Activated CD8-positive, alpha-beta T cell treated with anti-CD3 and anti-CD28 coated beads for 36 hours (primary cell): Measurements from ENCODE around the gene GTF3C5. TPM values are rescaled to one million over a fixed set of nuclear protein-coding genes. Genes with fewer than 3 reads are reported as not detected.
"Not testable (repeated sequence)": the region's sequence is repeated elsewhere in the genome, so short reads cannot be mapped to it uniquely, and the experiment has no call there.

Source experiments
- ATAC-seq: fragments of 200-7000 bp; cut with Tn5 transposase; one replicate; pipeline ENCODE4 v1.10.0; 2021; ENCODE audit warnings: mild to moderate bottlenecking, moderate library complexity
- CTCF ChIA-PET: fragments of 350-600 bp; sonication (Branson Sonifier 250); formaldehyde crosslinking; loops from one replicate; lab custom pipeline; 2021; ENCODE audit warnings: antibody characterized with exemption; lab: Charles Lee
- POLR2A ChIA-PET: fragments of 350-600 bp; sonication (Branson Sonifier 250); formaldehyde crosslinking; loops from one replicate; lab custom pipeline; 2021; ENCODE audit warnings: antibody characterized with exemption; lab: Charles Lee
- DNase-seq: peaks from one replicate; pipeline ENCODE4 v3.0.0-alpha.2; 2020
- H3K27ac Mint-ChIP-seq: one replicate; pipeline ENCODE4 v1.8.0; 2021; ENCODE audit warnings: mild to moderate bottlenecking, mixed read lengths
- H3K27me3 Mint-ChIP-seq: one replicate; pipeline ENCODE4 v1.8.0; 2021; ENCODE audit warnings: mixed read lengths
- H3K36me3 Mint-ChIP-seq: one replicate; pipeline ENCODE4 v1.8.0; 2021; ENCODE audit warnings: low read depth, mixed read lengths
- H3K4me1 Mint-ChIP-seq: one replicate; pipeline ENCODE4 v1.8.0; 2021; ENCODE audit warnings: low read depth, mixed read lengths
- H3K4me3 Mint-ChIP-seq: one replicate; pipeline ENCODE4 v1.8.0; 2021; ENCODE audit warnings: mild to moderate bottlenecking, moderate library complexity, mixed read lengths
- H3K9me3 Mint-ChIP-seq: one replicate; pipeline ENCODE4 v1.8.0; 2021; ENCODE audit warnings: mixed read lengths
- intact Hi-C: fragments of 100-400 bp; cut with micrococcal nuclease; formaldehyde crosslinking; loops from one replicate; pipeline ENCODE4 v1.10.0; 2022
- total RNA-seq, 2 experiments: library from RNA; stranded (reverse); gene quantifications; one replicate each; pipeline ENCODE4 v1.2.3, GENCODE V29; 2021
- TF ChIP-seq, protein P1 (sequence below): fragments of 200-600 bp; IDR thresholded peaks from one replicate; pipeline ENCODE4 v1.8.0; 2022; ENCODE audit warnings: antibody characterized with exemption, mild to moderate bottlenecking

Gene GTF3C5
- total RNA-seq, 2 experiments from 2014 or later = 87.6 to 95.3 TPM

DNA sequence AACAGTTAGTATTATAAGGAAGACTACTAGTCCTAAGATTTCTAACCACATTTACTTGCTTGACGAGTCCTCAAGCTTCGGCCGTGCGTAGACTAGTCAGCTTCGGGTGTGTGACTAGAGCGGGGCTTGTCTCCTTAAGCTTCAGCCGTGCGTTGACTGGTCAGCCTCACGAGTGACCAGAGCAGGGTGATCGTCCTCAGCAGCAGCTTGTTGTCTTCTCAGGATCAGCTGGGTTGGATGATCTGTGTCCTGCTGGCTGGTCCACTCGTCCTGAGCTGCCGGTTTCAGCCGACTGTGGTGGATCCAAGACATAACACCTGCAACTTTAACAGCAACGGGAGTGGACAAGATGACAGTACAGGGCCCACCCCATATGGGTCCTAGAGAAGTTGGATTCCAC is 47.7 kb downstream of the GTF3C5 start:
- POLR2A ChIA-PET = interaction anchor here (2.3 kb wide), 1 partner anchor 47 kb away, joined by 6 read pairs; the partner anchor contains the start of gene GTF3C5
- ATAC-seq (no peak), DNase-seq (no peak)
- Mint-ChIP-seq H3K9me3 (no peaks in the 10 kb centered on the region), H3K36me3 (no peaks in the 10 kb centered on the region), H3K27ac (no peak overlapping the region), H3K4me1 (no peaks in the 10 kb centered on the region), H3K4me3 (no peak overlapping the region), H3K27me3 (no peaks in the 10 kb centered on the region)
- intact Hi-C loops = no loop called here
- CTCF ChIA-PET = interaction anchor here (0.6 to 1.3 kb wide), 5 partner anchors 16 to 107 kb away, joined by 4 to 5 read pairs (median 4); no protein-coding TSS in a partner anchor
- TF ChIP-seq, protein P1, sequence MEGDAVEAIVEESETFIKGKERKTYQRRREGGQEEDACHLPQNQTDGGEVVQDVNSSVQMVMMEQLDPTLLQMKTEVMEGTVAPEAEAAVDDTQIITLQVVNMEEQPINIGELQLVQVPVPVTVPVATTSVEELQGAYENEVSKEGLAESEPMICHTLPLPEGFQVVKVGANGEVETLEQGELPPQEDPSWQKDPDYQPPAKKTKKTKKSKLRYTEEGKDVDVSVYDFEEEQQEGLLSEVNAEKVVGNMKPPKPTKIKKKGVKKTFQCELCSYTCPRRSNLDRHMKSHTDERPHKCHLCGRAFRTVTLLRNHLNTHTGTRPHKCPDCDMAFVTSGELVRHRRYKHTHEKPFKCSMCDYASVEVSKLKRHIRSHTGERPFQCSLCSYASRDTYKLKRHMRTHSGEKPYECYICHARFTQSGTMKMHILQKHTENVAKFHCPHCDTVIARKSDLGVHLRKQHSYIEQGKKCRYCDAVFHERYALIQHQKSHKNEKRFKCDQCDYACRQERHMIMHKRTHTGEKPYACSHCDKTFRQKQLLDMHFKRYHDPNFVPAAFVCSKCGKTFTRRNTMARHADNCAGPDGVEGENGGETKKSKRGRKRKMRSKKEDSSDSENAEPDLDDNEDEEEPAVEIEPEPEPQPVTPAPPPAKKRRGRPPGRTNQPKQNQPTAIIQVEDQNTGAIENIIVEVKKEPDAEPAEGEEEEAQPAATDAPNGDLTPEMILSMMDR = no peak

DNA sequence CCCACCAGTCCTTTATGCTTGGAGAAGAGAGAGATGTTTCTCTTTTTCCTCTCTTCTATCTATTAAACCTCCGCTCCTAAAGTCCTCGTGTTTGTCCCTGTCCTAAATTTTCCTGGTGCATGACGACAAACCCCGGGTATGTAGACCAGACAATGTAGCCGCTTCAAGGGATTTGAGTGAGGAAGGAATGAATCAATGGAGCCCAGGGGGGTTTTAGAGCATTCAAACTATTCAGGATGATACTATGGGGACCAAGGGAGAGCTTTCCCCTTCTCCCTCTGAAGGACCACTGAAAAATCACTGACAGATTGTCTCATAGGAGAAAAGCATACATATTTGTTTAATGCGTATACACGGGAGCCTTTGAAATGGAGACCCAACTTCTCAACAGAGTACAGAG is 49.4 kb downstream of the GTF3C5 start:
- intact Hi-C loops = no loop called here
- CTCF ChIA-PET = interaction anchor here (0.6 to 1.0 kb wide), 3 partner anchors 34 to 50 kb away, joined by 3 read pairs; no protein-coding TSS in a partner anchor
- Mint-ChIP-seq H3K4me1 (no peaks in the 10 kb centered on the region), H3K27me3 (no peaks in the 10 kb centered on the region), H3K4me3 (no peak overlapping the region), H3K36me3 (no peaks in the 10 kb centered on the region), H3K27ac (no peak overlapping the region), H3K9me3 (no peaks in the 10 kb centered on the region)
- POLR2A ChIA-PET = interaction anchor here (1.6 to 2.3 kb wide), 2 partner anchors 9 to 49 kb away, joined by 3 to 6 read pairs; partner anchors contain the start of gene GTF3C5
- ATAC-seq (no peak), DNase-seq (no peak)
- TF ChIP-seq, protein P1 = no peak

DNA sequence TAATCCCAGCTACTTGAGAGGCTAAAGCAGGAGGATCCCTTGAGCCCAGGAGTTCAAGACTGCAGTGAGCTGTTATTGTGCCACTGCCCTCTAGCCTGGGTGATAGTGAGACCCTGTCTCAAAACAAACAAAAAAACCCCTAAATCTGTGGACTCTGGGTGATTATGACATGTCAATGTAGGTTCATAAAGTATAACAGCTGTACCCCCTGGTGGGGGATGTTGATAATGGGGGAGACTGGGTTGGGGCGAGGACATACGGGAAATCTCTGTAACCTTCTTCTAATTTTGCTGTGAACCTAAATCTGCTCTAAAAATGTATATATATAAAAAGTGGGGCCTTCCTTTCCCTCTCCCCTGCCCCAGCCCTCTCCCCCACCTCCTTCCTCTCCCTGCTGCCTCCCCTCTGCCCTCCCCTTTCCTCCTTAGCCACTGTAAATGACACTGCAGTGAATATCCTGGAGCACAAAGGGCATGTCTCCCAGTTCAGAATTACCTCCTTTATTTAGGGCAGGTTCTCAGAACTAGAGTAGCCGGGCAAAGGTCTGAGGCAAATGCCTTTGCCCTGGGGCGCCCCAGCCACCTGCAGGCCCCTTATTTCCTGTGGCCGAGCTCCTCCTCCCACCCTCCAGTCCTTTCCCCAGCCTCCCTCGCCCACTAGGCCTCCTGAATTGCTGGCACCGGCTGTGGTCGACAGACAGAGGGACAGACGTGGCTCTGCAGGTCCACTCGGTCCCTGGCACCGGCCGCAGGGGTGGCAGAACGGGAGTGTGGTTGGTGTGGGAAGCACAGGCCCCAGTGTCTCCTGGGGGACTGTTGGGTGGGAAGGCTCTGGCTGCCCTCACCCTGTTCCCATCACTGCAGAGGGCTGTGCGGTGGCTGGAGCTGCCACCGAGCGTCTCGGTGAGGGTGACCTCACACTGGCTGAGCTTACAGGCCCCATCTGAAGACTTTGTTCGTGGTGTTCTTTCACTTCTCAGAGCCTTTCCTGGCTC is 50.3 kb downstream of the GTF3C5 start:
- ChIA-PET CTCF (interaction anchor here (1.0 kb wide), 1 partner anchor 33 kb away, joined by 3 read pairs; no protein-coding TSS in a partner anchor), POLR2A (interaction anchor here (1.6 to 2.3 kb wide), 2 partner anchors 8 to 50 kb away, joined by 3 to 6 read pairs; partner anchors contain the start of gene GTF3C5)
- DNase-seq, H3K4me1 Mint-ChIP-seq, H3K27ac Mint-ChIP-seq, H3K27me3 Mint-ChIP-seq, H3K36me3 Mint-ChIP-seq, H3K4me3 Mint-ChIP-seq, ATAC-seq, intact Hi-C loops, H3K9me3 Mint-ChIP-seq: not testable (repeated sequence)

DNA sequence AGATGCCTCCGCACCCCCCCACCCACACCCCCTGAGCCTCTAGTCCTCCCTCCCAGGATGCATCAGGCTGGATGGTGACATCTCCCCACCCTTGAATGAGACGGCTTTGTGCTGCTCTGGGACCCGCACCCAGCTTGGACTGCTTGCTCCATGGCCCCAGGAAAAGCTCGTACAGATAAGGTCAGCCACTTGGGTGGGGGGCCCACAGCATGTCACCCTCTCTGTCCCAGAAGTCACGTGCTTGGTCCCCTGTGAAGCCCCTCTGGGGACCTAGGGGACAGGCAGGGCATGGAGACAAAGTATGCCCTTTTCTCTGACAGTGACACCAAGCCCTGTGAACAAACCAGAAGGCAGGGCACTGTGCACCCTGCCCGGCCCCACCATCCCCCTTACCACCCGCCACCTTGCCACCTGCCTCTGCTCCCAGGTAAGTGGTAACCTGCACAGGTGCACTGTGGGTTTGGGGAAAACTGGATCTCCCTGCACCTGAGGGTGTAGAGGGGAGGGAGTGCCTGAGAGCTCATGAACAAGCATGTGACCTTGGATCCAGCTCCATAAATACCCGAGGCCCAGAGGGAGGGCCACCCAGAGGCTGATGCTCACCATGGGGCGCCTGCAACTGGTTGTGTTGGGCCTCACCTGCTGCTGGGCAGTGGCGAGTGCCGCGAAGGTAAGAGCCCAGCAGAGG is 51.3 kb downstream of the GTF3C5 start:
- H3K4me3 Mint-ChIP-seq, H3K27ac Mint-ChIP-seq, H3K27me3 Mint-ChIP-seq, ATAC-seq, H3K4me1 Mint-ChIP-seq, H3K36me3 Mint-ChIP-seq, H3K9me3 Mint-ChIP-seq, DNase-seq, intact Hi-C loops, CTCF ChIA-PET, POLR2A ChIA-PET: not testable (repeated sequence)

DNA sequence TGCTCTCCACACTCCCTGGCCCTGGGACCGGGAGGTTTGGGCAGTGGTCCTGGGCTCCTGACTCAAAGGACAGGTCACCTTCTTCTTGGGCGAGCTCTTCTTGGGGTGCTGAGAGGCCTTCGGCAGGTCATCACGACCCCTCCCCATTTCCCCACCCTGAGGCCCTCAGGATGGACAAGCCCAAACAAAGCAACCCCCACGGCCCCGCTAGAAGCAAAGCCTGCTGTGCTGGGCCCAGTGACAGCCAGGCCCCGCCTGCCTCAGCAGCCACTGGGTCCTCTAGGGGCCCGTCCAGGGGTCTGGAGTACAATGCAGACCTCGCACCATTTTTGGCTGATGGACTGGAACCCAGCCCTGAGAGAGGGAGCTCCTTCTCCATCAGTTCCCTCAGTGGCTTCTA is 52.9 kb downstream of the GTF3C5 start:
- ATAC-seq, H3K27me3 Mint-ChIP-seq, CTCF ChIA-PET, H3K27ac Mint-ChIP-seq, H3K9me3 Mint-ChIP-seq, POLR2A ChIA-PET, intact Hi-C loops, H3K36me3 Mint-ChIP-seq, DNase-seq, H3K4me1 Mint-ChIP-seq, H3K4me3 Mint-ChIP-seq: not testable (repeated sequence)

DNA sequence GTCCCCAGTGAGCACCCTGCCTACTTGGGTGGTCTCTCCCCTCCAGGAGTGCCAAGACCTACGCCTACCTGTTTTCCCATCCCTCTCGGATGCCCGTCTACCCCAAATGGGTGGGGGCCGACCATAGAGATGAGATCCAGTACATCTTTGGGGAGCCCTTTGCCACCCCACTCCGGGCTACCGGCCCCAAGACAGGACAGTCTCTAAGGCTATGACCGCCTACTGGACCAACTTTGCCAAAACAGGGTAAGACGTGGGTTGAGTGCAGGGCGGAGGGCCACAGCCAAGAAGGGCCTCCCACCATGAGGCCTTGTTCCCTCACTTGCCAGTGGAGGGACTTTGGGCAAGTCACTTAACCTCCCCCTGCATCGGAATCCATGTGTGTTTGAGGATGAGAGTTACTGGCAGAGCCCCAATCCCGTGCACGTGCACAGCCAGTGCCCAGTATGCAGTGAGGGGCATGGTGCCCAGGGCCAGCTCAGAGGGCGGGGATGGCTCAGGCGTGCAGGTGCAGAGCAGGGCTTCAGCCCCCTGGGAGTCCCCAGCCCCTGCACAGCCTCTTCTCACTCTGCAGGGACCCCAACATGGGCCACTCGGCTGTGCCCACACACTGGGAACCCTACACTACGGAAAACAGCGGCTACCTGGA is 55.5 kb downstream of the GTF3C5 start:
- H3K4me3 Mint-ChIP-seq, H3K36me3 Mint-ChIP-seq, intact Hi-C loops, H3K4me1 Mint-ChIP-seq, POLR2A ChIA-PET, CTCF ChIA-PET, H3K27me3 Mint-ChIP-seq, DNase-seq, H3K9me3 Mint-ChIP-seq, ATAC-seq, H3K27ac Mint-ChIP-seq: not testable (repeated sequence)
